ENCODE data around the gene CLCNKA. TPM values are rescaled to one million over a fixed set of nuclear protein-coding genes. Genes with fewer than 3 reads are reported as not detected.
A peak's percentile ranks its signal among the peaks of the same experiment; 100 is the strongest.
"Not testable (repeated sequence)": the region's sequence is repeated elsewhere in the genome, so short reads cannot be mapped to it uniquely, and the experiment has no call there.

Gene CLCNKA
- total and polyA plus RNA-seq, 5 donors from 2014 or later: not detected

DNA sequence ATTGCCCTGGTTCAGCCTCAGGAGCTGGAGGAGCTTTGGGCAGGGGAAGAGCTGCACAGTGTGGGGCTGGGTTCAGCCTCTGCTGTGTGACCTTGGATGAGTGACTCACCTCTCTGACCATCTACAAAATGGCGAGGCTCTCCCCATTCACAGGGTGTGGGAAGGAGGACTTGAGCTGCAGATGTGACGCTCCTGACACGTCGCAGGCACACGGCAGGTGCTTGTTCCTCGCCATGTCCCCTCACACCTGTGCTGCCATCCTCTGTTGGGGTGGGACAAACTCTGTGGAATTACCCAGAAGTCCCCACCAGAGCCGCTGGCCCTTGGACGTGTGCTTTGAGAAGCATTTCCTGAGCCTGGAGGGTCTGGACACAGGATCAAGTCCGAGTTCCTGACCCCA lies 958 bp upstream of the CLCNKA start:
- H3K27ac ChIP-seq (ENCODE audit: insufficient read depth, low read length, poor library complexity, severe bottlenecking); H3K4me3 Mint-ChIP-seq; DNase-seq; H3K9me3 Mint-ChIP-seq; H3K4me1 Mint-ChIP-seq; H3K27me3 Mint-ChIP-seq; H3K36me3 Mint-ChIP-seq; ATAC-seq (ENCODE audit: low read depth in 2 of 2); H3K36me3 ChIP-seq (ENCODE audit: control insufficient read depth, insufficient read depth, low read length); H3K4me3 ChIP-seq (ENCODE audit: low read depth, low read length); H3K27me3 ChIP-seq (ENCODE audit: control insufficient read depth, insufficient read depth, low read length); H3K4me1 ChIP-seq (ENCODE audit: control insufficient read depth, insufficient read depth, low read length, poor library complexity, severe bottlenecking); H3K27ac Mint-ChIP-seq; H3K9me3 ChIP-seq (ENCODE audit: control insufficient read depth in 2 of 2, low read length in 2 of 2): not testable (repeated sequence)

- Histone ChIP-seq H3K27ac (ENCODE audit: insufficient read depth, low read length, poor library complexity, severe bottlenecking) (no peak overlapping the region), H3K36me3 (ENCODE audit: control insufficient read depth, insufficient read depth, low read length) (no peaks in the 10 kb centered on the region), H3K9me3 (ENCODE audit: control insufficient read depth in 2 of 2, low read length in 2 of 2) (no peaks in the 10 kb centered on the region), H3K27me3 (ENCODE audit: control insufficient read depth, insufficient read depth, low read length) (no peaks in the 10 kb centered on the region), H3K4me3 (ENCODE audit: low read depth, low read length) (no peak overlapping the region), H3K4me1 (ENCODE audit: control insufficient read depth, insufficient read depth, low read length, poor library complexity, severe bottlenecking) (peaks cover 7% of the 10 kb centered on the region)
- Mint-ChIP-seq H3K36me3 (no peaks in the 10 kb centered on the region), H3K27me3 (no peaks in the 10 kb centered on the region), H3K27ac (no peak overlapping the region), H3K4me1 (no peaks in the 10 kb centered on the region), H3K9me3 (no peaks in the 10 kb centered on the region), H3K4me3 (no peak overlapping the region)
- no peak for DNase-seq
- ATAC-seq (ENCODE audit: low read depth in 2 of 2): no peak
Measured at GRCh38 chr1:16022393-16022792, 557 bp downstream of the CLCNKA start.

GRCh38 chr1:16023050-16023653 lies 1.3 kb downstream of the CLCNKA start:
- Histone ChIP-seq H3K9me3 (ENCODE audit: control insufficient read depth in 2 of 2, low read length in 2 of 2) (no peaks in the 10 kb centered on the region), H3K4me3 (ENCODE audit: low read depth, low read length) (no peak overlapping the region), H3K36me3 (ENCODE audit: control insufficient read depth, insufficient read depth, low read length) (no peaks in the 10 kb centered on the region), H3K27ac (ENCODE audit: insufficient read depth, low read length, poor library complexity, severe bottlenecking) (no peak overlapping the region), H3K4me1 (ENCODE audit: control insufficient read depth, insufficient read depth, low read length, poor library complexity, severe bottlenecking) (peaks cover 7% of the 10 kb centered on the region), H3K27me3 (ENCODE audit: control insufficient read depth, insufficient read depth, low read length) (no peaks in the 10 kb centered on the region)
- H3K36me3 Mint-ChIP-seq: no peaks in the 10 kb centered on the region
- H3K27ac Mint-ChIP-seq: no peak overlapping the region
- ATAC-seq (ENCODE audit: low read depth in 2 of 2): no peak
- H3K27me3 Mint-ChIP-seq: peaks cover 4% of the 10 kb centered on the region
- peaks cover 0 to 5% (median 1%) of the 10 kb centered on the region in 4 donors for H3K4me1 Mint-ChIP-seq
- no peak for DNase-seq
- H3K9me3 Mint-ChIP-seq: no peaks in the 10 kb centered on the region
- no peak overlapping the region for H3K4me3 Mint-ChIP-seq

DNA sequence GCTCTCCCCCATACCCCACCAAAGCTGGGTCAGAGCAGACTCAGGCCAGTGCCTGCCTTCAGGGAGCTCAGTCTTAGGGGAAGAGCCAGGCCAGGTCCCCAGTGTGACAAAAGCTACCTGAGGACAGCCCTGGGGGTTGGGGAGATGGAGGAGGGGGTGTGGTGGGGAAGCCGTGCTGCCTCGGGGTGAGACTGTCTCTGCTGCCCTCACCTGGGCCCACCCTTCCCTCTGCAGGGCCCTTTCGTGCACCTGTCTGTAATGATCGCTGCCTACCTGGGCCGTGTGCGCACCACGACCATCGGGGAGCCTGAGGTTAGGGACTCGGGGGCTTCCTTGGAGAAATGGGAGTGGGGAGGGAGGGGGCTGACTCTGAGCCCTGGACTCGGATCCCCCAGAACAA lies 4.5 kb downstream of the CLCNKA start:
- not testable (repeated sequence) for H3K36me3 Mint-ChIP-seq; H3K27ac ChIP-seq (ENCODE audit: insufficient read depth, low read length, poor library complexity, severe bottlenecking); H3K36me3 ChIP-seq (ENCODE audit: control insufficient read depth, insufficient read depth, low read length); H3K4me1 ChIP-seq (ENCODE audit: control insufficient read depth, insufficient read depth, low read length, poor library complexity, severe bottlenecking); H3K4me3 ChIP-seq (ENCODE audit: low read depth, low read length); ATAC-seq (ENCODE audit: low read depth in 2 of 2); H3K4me3 Mint-ChIP-seq; DNase-seq; H3K9me3 ChIP-seq (ENCODE audit: control insufficient read depth in 2 of 2, low read length in 2 of 2); H3K4me1 Mint-ChIP-seq; H3K9me3 Mint-ChIP-seq; H3K27me3 ChIP-seq (ENCODE audit: control insufficient read depth, insufficient read depth, low read length); H3K27ac Mint-ChIP-seq
- peaks cover 11% of the 10 kb centered on the region for H3K27me3 Mint-ChIP-seq

DNA sequence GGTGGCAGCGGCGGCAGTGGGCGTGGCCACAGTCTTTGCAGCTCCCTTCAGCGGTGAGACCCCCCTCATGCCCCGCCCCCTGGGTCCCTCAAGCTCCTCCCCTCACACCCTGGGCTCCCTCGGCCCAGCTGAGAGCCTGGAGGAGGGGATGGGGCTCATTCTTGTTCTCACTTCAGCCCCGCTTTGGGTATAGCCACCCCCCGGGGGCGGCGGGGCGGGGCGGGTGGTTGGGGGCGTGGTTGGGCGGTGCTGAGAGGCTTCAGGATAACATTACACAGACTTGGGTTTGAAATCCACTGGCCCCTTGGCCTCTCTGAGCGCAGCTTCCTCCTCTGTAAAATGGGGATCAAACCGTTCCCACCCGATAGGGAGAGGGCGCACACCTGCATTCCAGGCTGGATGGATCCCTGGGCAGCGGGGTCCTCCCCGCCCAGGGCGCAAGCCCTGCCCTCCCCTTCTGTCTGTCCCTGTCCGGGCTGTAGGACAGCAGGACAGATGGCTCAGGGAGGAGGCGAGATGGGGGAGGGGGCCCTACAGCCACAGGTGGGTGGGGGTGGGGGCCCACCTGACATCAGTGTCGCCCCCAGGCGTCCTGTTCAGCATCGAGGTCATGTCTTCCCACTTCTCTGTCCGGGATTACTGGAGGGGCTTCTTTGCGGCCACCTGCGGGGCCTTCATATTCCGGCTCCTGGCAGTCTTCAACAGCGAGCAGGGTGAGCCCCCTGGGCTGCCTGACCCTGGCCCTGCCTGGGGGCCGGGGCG lies 5.1 kb downstream of the CLCNKA start:
- Mint-ChIP-seq H3K36me3 (no peaks in the 10 kb centered on the region), H3K9me3 (no peaks in the 10 kb centered on the region), H3K4me1 (peaks cover 0 to 5% (median 1%) of the 10 kb centered on the region in 4 donors), H3K4me3 (no peak overlapping the region), H3K27me3 (peaks cover 15% of the 10 kb centered on the region), H3K27ac (no peak overlapping the region)
- H3K27me3 ChIP-seq (ENCODE audit: control insufficient read depth, insufficient read depth, low read length): no peaks in the 10 kb centered on the region
- no peaks in the 10 kb centered on the region for H3K9me3 ChIP-seq (ENCODE audit: control insufficient read depth in 2 of 2, low read length in 2 of 2)
- no peak overlapping the region for H3K4me3 ChIP-seq (ENCODE audit: low read depth, low read length)
- peaks cover 7% of the 10 kb centered on the region for H3K4me1 ChIP-seq (ENCODE audit: control insufficient read depth, insufficient read depth, low read length, poor library complexity, severe bottlenecking)
- no peak overlapping the region for H3K27ac ChIP-seq (ENCODE audit: insufficient read depth, low read length, poor library complexity, severe bottlenecking)
- ATAC-seq (ENCODE audit: low read depth in 2 of 2) (peak in 1 of 2 donors; percentile 23), DNase-seq (peak in 1 of 3 donors; percentile 37)
- no peaks in the 10 kb centered on the region for H3K36me3 ChIP-seq (ENCODE audit: control insufficient read depth, insufficient read depth, low read length)

DNA sequence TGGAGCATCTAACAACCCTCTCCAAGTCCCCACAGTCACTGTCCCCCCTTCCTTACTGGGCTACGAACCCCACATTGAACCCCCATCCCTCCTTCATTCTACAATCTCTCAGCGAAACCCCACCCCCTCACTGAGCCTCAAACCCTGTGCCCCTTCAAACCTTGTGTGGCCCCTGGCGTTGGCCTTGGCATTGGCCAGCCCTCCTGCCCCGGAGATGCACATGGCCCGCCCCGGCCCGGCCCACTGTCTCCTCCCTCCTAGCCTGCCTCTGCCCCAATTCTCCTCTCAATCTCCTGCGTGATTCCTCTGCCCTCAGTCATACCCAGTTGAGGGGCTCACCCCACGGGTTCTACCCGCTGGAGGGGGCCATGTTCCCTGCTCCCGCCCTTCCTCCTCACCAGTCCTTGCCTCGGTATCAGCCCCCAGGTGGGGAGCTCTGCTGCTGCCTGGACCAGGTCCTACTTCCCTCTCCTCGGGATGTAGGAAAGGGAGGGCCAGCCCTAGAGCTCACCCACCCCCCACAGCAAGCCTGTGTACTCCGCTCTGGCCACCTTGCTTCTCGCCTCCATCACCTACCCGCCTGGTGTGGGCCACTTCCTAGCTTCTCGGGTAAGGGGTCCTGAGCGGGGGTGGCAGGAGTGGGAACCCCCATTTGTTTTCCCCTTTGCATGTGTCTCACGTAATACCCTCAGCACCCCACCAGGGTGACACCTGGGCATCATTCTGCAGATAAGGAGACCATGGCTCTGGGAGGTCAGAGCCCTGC lies 6.6 kb downstream of the CLCNKA start:
- no peaks in the 10 kb centered on the region for H3K36me3 ChIP-seq (ENCODE audit: control insufficient read depth, insufficient read depth, low read length)
- no peak overlapping the region for H3K27ac ChIP-seq (ENCODE audit: insufficient read depth, low read length, poor library complexity, severe bottlenecking)
- H3K4me3 Mint-ChIP-seq: no peak overlapping the region
- DNase-seq (no peak), ATAC-seq (ENCODE audit: low read depth in 2 of 2) (no peak)
- H3K9me3 ChIP-seq (ENCODE audit: control insufficient read depth in 2 of 2, low read length in 2 of 2): no peaks in the 10 kb centered on the region
- H3K27me3 Mint-ChIP-seq: peaks cover 15% of the 10 kb centered on the region
- no peak overlapping the region for H3K27ac Mint-ChIP-seq
- H3K4me1 ChIP-seq (ENCODE audit: control insufficient read depth, insufficient read depth, low read length, poor library complexity, severe bottlenecking): peaks cover 7% of the 10 kb centered on the region
- H3K9me3 Mint-ChIP-seq: no peaks in the 10 kb centered on the region
- H3K4me3 ChIP-seq (ENCODE audit: low read depth, low read length): no peak overlapping the region
- no peaks in the 10 kb centered on the region for H3K27me3 ChIP-seq (ENCODE audit: control insufficient read depth, insufficient read depth, low read length)
- no peaks in the 10 kb centered on the region for H3K36me3 Mint-ChIP-seq
- peaks cover 0 to 5% (median 1%) of the 10 kb centered on the region in 4 donors for H3K4me1 Mint-ChIP-seq

DNA sequence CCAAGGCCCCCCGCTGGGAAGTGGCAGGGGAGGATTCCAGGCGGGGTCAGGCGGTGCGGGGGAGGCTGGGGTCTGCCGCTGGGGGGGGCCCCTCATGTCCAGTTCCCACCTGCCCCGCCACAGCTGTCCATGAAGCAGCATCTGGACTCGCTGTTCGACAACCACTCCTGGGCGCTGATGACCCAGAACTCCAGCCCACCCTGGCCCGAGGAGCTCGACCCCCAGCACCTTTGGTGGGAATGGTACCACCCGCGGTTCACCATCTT lies 7.1 kb downstream of the CLCNKA start:
- H3K27me3 ChIP-seq (ENCODE audit: control insufficient read depth, insufficient read depth, low read length); H3K36me3 ChIP-seq (ENCODE audit: control insufficient read depth, insufficient read depth, low read length); H3K9me3 Mint-ChIP-seq; H3K36me3 Mint-ChIP-seq; H3K4me1 ChIP-seq (ENCODE audit: control insufficient read depth, insufficient read depth, low read length, poor library complexity, severe bottlenecking); H3K9me3 ChIP-seq (ENCODE audit: control insufficient read depth in 2 of 2, low read length in 2 of 2); H3K27ac ChIP-seq (ENCODE audit: insufficient read depth, low read length, poor library complexity, severe bottlenecking); H3K4me3 ChIP-seq (ENCODE audit: low read depth, low read length); ATAC-seq (ENCODE audit: low read depth in 2 of 2); H3K27ac Mint-ChIP-seq; DNase-seq; H3K4me1 Mint-ChIP-seq; H3K4me3 Mint-ChIP-seq: not testable (repeated sequence)
- peaks cover 15% of the 10 kb centered on the region for H3K27me3 Mint-ChIP-seq
